ENCODE measurements around the gene ZBTB7C. TPM values are rescaled to one million over a fixed set of nuclear protein-coding genes. Genes with fewer than 3 reads are reported as not detected.

ZBTB7C gene
- total and polyA plus RNA-seq, 2 of the 8 experiments (the other 6 are each of a cell fraction or from before 2014, with no cell fraction given), result 0.15 to 0.45 TPM

DNA sequence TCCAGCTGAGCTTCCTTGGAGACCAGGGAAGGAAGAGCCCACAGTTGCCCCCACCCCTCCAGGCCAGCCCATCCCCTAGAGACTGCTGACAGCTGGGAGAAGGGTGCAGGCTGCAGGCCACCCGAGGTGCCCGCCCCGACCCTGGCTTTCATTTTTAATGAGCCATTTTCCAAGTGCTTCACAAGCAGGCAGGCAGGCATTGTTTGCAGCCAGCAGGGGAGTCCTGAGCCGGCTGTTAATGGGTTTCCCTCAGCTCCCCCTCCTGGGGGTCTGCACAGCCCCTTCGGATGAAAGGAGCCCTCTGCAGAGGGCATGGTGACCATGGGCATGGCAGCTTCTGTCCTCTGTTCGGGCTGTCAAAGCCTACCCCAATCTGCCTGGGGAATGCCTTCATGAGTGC, 94.5 kb downstream of the ZBTB7C start:
- Histone ChIP-seq H3K27me3 (replicated peaks in 1 of 4; ENCODE audit: control insufficient read depth in 3 of 4, extremely low read depth in 1 of 4, insufficient read depth in 3 of 4, low read length in 3 of 4) (no peaks in the 10 kb centered on the region), H3K4me3 (ENCODE audit: extremely low read depth in 1 of 4, insufficient read depth in 2 of 4, low read depth in 3 of 4, low read length in 4 of 4) (no peak overlapping the region), H3K79me2 (ENCODE audit: control insufficient read depth in 1 of 2, insufficient read depth in 2 of 2, low read length in 2 of 2) (no peaks in the 10 kb centered on the region), H3K23ac (ENCODE audit: insufficient read length) (no peak overlapping the region), H3K18ac (ENCODE audit: extremely low read depth, low read length) (no peak overlapping the region), H2BK5ac (ENCODE audit: low read depth, low read length) (no peak overlapping the region), H4K91ac (replicated peaks; ENCODE audit: insufficient read length, low read length) (no peak overlapping the region), H3K14ac (ENCODE audit: insufficient read length) (no peak overlapping the region), H2BK20ac (ENCODE audit: low read length) (no peak overlapping the region; the same call in 1 of the 2 replicates), H4K8ac (ENCODE audit: extremely low read depth, insufficient read depth, low read length) (no peak overlapping the region; the same call in 1 of the 2 replicates), H3K79me1 (ENCODE audit: low read depth, low read length) (no peaks in the 10 kb centered on the region), H2AFZ (ENCODE audit: low read length) (no peak overlapping the region), H3K9ac (replicated peaks in 1 of 4; ENCODE audit: extremely low read depth in 1 of 4, low read depth in 3 of 4, low read length in 3 of 4) (no peak overlapping the region), H4K20me1 (replicated peaks in 1 of 2; ENCODE audit: control insufficient read depth in 1 of 2, insufficient read depth in 2 of 2, low read length in 2 of 2) (peaks cover 0 to 1% of the 10 kb centered on the region in 2 experiments), H3K9me3 (ENCODE audit: insufficient read depth in 2 of 2, low read depth in 1 of 2, low read length in 1 of 2) (no peaks in the 10 kb centered on the region), H3K23me2 (ENCODE audit: low read depth, low read length) (no peaks in the 10 kb centered on the region; the same call in 1 of the 2 replicates), H3K4me1 (replicated peaks in 1 of 4; ENCODE audit: control insufficient read depth in 3 of 4, insufficient read depth in 4 of 4, low read length in 3 of 4) (peaks cover 0 to 10% (median 7%) of the 10 kb centered on the region in 4 experiments; a peak in 5 of 7 replicates), H2BK15ac (ENCODE audit: low read length) (no peak overlapping the region), H2BK120ac (replicated peaks; ENCODE audit: low read depth, low read length) (no peak overlapping the region), H4K5ac (ENCODE audit: insufficient read length, low read depth, low read length) (no peak overlapping the region), H3K4ac (replicated peaks; ENCODE audit: insufficient read length, low read depth, low read length) (no peak overlapping the region), H3K36me3 (ENCODE audit: control insufficient read depth in 2 of 4, insufficient read depth in 4 of 4, low read length in 3 of 4) (no peaks in the 10 kb centered on the region), H3K56ac (replicated peaks; ENCODE audit: insufficient read length, low read depth, low read length) (no peak overlapping the region), H3K4me2 (ENCODE audit: insufficient read depth in 1 of 2, low read depth in 2 of 2, low read length in 2 of 2) (no peak overlapping the region; a peak in 2 of 4 replicates), H2BK12ac (ENCODE audit: low read depth, low read length) (peak overlapping the region; percentile 77; the same call in 1 of the 2 replicates), H3K27ac (ENCODE audit: low read depth, low read length) (no peak overlapping the region), H2AK5ac (ENCODE audit: low read depth, low read length) (no peak overlapping the region)
- no peak for DNase-seq (ENCODE audit: low read depth in 1 of 2, low spot score in 2 of 2)
- 48% methylated on average over 6 of the region's 6 CpGs; no CpG with 5 or more reads in 1 of the 2 experiments for WGBS, 2 experiments (ENCODE audit: extremely low coverage in 1 of 2, insufficient coverage in 1 of 2, insufficient read length in 1 of 2, insufficient replicate concordance in 2 of 2, low coverage in 1 of 2, low lambda C conversion rate in 2 of 2, missing lambda C conversion rate in 1 of 2)
- ChIA-PET POLR2A (ENCODE audit: partially characterized antibody) (no interaction called here), CTCF (ENCODE audit: partially characterized antibody) (interaction anchor here (0.8 to 2.4 kb wide), 8 partner anchors 9 to 131 kb away, joined by 3 to 10 read pairs (median 5); no protein-coding TSS in a partner anchor)
- no peak for FAIRE-seq
- no peak for TF ChIP-seq NRF1 (IDR thresholded peaks at IDR 0.05; ENCODE audit: low read depth, low read length)
- TF ChIP-seq HDAC6 (IDR thresholded peaks at IDR 0.05; ENCODE audit: low read depth, low read length), result no peak
- TF ChIP-seq, protein P1, sequence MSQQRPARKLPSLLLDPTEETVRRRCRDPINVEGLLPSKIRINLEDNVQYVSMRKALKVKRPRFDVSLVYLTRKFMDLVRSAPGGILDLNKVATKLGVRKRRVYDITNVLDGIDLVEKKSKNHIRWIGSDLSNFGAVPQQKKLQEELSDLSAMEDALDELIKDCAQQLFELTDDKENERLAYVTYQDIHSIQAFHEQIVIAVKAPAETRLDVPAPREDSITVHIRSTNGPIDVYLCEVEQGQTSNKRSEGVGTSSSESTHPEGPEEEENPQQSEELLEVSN (IDR thresholded peaks at IDR 0.05), result no peak
- no peak for TF ChIP-seq GTF2F1 (IDR thresholded peaks at IDR 0.05; ENCODE audit: borderline replicate concordance, low read depth, low read length)
- TF ChIP-seq NANOG (IDR thresholded peaks at IDR 0.05; ENCODE audit: insufficient read depth, low read depth, low read length, poor library complexity, severe bottlenecking), result peak; percentile 79
- no peak for TF ChIP-seq SRF (IDR thresholded peaks at IDR 0.05; ENCODE audit: low read depth, low read length)
- no peak for TF ChIP-seq EP300 (IDR thresholded peaks at IDR 0.05; ENCODE audit: borderline replicate concordance in 1 of 2, low read depth in 2 of 2, low read length in 2 of 2)
- no peak for TF ChIP-seq PHF8 (conservative IDR thresholded peaks at IDR 0.05; ENCODE audit: low read depth, low read length)
- TF ChIP-seq SP2 (IDR thresholded peaks at IDR 0.05; ENCODE audit: low read length), result no peak
- TF ChIP-seq, protein P2, sequence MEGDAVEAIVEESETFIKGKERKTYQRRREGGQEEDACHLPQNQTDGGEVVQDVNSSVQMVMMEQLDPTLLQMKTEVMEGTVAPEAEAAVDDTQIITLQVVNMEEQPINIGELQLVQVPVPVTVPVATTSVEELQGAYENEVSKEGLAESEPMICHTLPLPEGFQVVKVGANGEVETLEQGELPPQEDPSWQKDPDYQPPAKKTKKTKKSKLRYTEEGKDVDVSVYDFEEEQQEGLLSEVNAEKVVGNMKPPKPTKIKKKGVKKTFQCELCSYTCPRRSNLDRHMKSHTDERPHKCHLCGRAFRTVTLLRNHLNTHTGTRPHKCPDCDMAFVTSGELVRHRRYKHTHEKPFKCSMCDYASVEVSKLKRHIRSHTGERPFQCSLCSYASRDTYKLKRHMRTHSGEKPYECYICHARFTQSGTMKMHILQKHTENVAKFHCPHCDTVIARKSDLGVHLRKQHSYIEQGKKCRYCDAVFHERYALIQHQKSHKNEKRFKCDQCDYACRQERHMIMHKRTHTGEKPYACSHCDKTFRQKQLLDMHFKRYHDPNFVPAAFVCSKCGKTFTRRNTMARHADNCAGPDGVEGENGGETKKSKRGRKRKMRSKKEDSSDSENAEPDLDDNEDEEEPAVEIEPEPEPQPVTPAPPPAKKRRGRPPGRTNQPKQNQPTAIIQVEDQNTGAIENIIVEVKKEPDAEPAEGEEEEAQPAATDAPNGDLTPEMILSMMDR (IDR thresholded peaks at IDR 0.05; ENCODE audit: control extremely low read depth in 1 of 3, insufficient read depth in 1 of 3, low read depth in 1 of 3, low read length in 3 of 3), result peak in 1 of 3 experiments; percentile 21; a peak in 1 of 4 replicates
